Panc1 (cell line): ENCODE measurements around the gene PROP1. TPM values are rescaled to one million over a fixed set of nuclear protein-coding genes. Genes with fewer than 3 reads are reported as not detected.

Experiments
- total RNA-seq: library from RNA; stranded (reverse); gene quantifications from one replicate; pipeline ENCODE4 v1.2.1, GENCODE V29; 2021; ENCODE audit not compliant: unreplicated experiment

PROP1 gene
- total RNA-seq, 1 experiment from 2014 or later, result not detected

Other genes with a start within 250 kb of the PROP1 start
- not detected for gene FAM153A, start 213.3 kb downstream of the PROP1 start, total RNA-seq
- 2.3 TPM for gene N4BP3, start 117.3 kb upstream of the PROP1 start, total RNA-seq
- 40.8 TPM for gene RMND5B, start 134.8 kb upstream of the PROP1 start, total RNA-seq
- gene NHP2, start 157.6 kb upstream of the PROP1 start, total RNA-seq, result 239 TPM
- not detected for gene GMCL2, start 191.1 kb upstream of the PROP1 start, total RNA-seq
- gene HNRNPAB, start 208.3 kb upstream of the PROP1 start, total RNA-seq, result 273 TPM
- gene PHYKPL, start 236.6 kb upstream of the PROP1 start, total RNA-seq, result 43.2 TPM